Neural cell (in vitro differentiated cells): ENCODE results near the gene SACS. TPM values are rescaled to one million over a fixed set of nuclear protein-coding genes. Genes with fewer than 3 reads are reported as not detected.

Source experiments
- H2AFZ ChIP-seq: fragments of 200-600, 300-800 bp; sonication (generic), shearing (Covaris generic); 2 replicates; pipeline ENCODE4 v1.6.0; 2014; ENCODE audit warnings: low read depth, mild to moderate bottlenecking, antibody characterized with exemption, low read length, moderate library complexity
- H3F3A ChIP-seq: fragments of 200-600 bp; shearing (Covaris generic); 2 replicates; pipeline ENCODE4 v1.6.1; 2016; ENCODE audit warnings: mild to moderate bottlenecking, moderate library complexity, mixed read lengths, antibody characterized with exemption, low read length; ENCODE audit not compliant: insufficient read depth, poor library complexity, severe bottlenecking
- H3K27ac ChIP-seq: fragments of 200-600, 300-800 bp; sonication (generic), shearing (Covaris generic); 2 replicates; pipeline ENCODE4 v1.5.1; 2014; ENCODE audit warnings: mild to moderate bottlenecking, low read length, moderate library complexity
- H3K27me3 ChIP-seq: fragments of 300-800, 200-600 bp; sonication (generic), shearing (Covaris generic); 2 replicates; pipeline ENCODE4 v1.6.0; 2014; ENCODE audit warnings: mild to moderate bottlenecking, low read depth, low read length, moderate library complexity; ENCODE audit not compliant: insufficient read depth
- H3K36me3 ChIP-seq: fragments of 300-800, 200-600 bp; sonication (generic), shearing (Covaris generic); 2 replicates; pipeline ENCODE4 v1.5.1; 2014; ENCODE audit warnings: mild to moderate bottlenecking, antibody characterized with exemption, low read length, moderate library complexity; ENCODE audit not compliant: insufficient read depth
- H3K4me2 ChIP-seq: fragments of 300-800, 200-600 bp; sonication (generic), shearing (Covaris generic); 2 replicates; pipeline ENCODE4 v1.6.0; 2014; ENCODE audit warnings: mild to moderate bottlenecking, low read length
- H3K4me3 ChIP-seq: fragments of 300-800, 200-600 bp; sonication (generic), shearing (Covaris generic); 2 replicates; pipeline ENCODE4 v1.5.1; 2014; ENCODE audit warnings: mild to moderate bottlenecking, low read length, moderate library complexity
- H3K79me2 ChIP-seq: fragments of 200-600 bp; shearing (Covaris generic); replicated peaks from 2 replicates; pipeline ENCODE4 v1.6.0; 2014; ENCODE audit warnings: mild to moderate bottlenecking, low read length, moderate library complexity; ENCODE audit not compliant: insufficient read depth
- H3K9ac ChIP-seq: fragments of 300-800, 200-600 bp; sonication (generic), shearing (Covaris generic); 2 replicates; pipeline ENCODE4 v1.6.1; 2016; ENCODE audit warnings: mild to moderate bottlenecking, low read length, mixed read lengths
- H3K9me2 ChIP-seq: fragments of 200-600 bp; shearing (Covaris generic); 2 replicates; pipeline ENCODE4 v1.6.1; 2016; ENCODE audit warnings: mild to moderate bottlenecking, low read length, mixed read lengths; ENCODE audit not compliant: insufficient read depth
- H3K9me3 ChIP-seq: fragments of 200-600, 300-800 bp; sonication (generic), shearing (Covaris generic); 2 replicates; pipeline ENCODE4 v1.6.1; 2016; ENCODE audit warnings: mild to moderate bottlenecking, mixed run types, low read length, moderate library complexity, mixed read lengths
- H4K20me1 ChIP-seq: fragments of 200-600 bp; shearing (Covaris generic); 2 replicates; pipeline ENCODE4 v1.6.1; 2016; ENCODE audit warnings: mild to moderate bottlenecking, mixed run types; ENCODE audit not compliant: insufficient read depth
- EP300 ChIP-seq: fragments of 450-650 bp; conservative IDR thresholded peaks from 2 replicates; pipeline ENCODE4 v1.6.1; 2014; ENCODE audit warnings: antibody characterized with exemption, mild to moderate bottlenecking, moderate library complexity; ENCODE audit not compliant: poor library complexity, severe bottlenecking
- EZH2 ChIP-seq: fragments of 200-600, 300-800 bp; shearing (Covaris generic), sonication (generic); IDR thresholded peaks from 2 replicates; pipeline ENCODE4 v1.6.1; 2014; ENCODE audit warnings: antibody characterized with exemption, low read length, borderline replicate concordance, mild to moderate bottlenecking; ENCODE audit not compliant: insufficient read depth, poor library complexity, severe bottlenecking
- MXI1 ChIP-seq: fragments of 450-650 bp; conservative IDR thresholded peaks from 2 replicates; pipeline ENCODE4 v1.6.1; 2014; ENCODE audit warnings: antibody characterized with exemption, mild to moderate bottlenecking; ENCODE audit not compliant: poor library complexity, severe bottlenecking
- POLR2AphosphoS5 ChIP-seq: IDR thresholded peaks from 2 replicates; pipeline ENCODE4 v1.6.1; 2012
- RAD21 ChIP-seq: fragments of 450-650 bp; conservative IDR thresholded peaks from 2 replicates; pipeline ENCODE4 v1.6.1; 2014; ENCODE audit warnings: antibody characterized with exemption, mild to moderate bottlenecking, moderate library complexity
- SMC3 ChIP-seq: fragments of 450-650 bp; conservative IDR thresholded peaks from 2 replicates; pipeline ENCODE4 v1.6.1; 2014; ENCODE audit warnings: antibody characterized with exemption, mild to moderate bottlenecking, moderate library complexity; ENCODE audit not compliant: poor library complexity
- TAF1 ChIP-seq: IDR thresholded peaks from 2 replicates; pipeline ENCODE4 v1.6.1; 2012; ENCODE audit warnings: low read depth
- polyA plus RNA-seq: library from polyadenylated mRNA; depleted of rRNA; stranded (reverse); fragments of >200 nt; gene quantifications from 2 replicates; pipeline ENCODE4 v1.2.3, GENCODE V29; 2014
- TF ChIP-seq, protein P1 (sequence below): fragments of 450-650 bp; IDR thresholded peaks from 2 replicates; pipeline ENCODE4 v1.5.1; 2014; ENCODE audit warnings: antibody characterized with exemption, mild to moderate bottlenecking, moderate library complexity; ENCODE audit not compliant: poor library complexity, severe bottlenecking
- TF ChIP-seq, protein P2 (sequence below): IDR thresholded peaks from 2 replicates; pipeline ENCODE4 v1.6.1; 2012; ENCODE audit warnings: borderline replicate concordance

Gene SACS
- polyA plus RNA-seq, 1 donor from 2014 or later, result 24.1 TPM

DNA sequence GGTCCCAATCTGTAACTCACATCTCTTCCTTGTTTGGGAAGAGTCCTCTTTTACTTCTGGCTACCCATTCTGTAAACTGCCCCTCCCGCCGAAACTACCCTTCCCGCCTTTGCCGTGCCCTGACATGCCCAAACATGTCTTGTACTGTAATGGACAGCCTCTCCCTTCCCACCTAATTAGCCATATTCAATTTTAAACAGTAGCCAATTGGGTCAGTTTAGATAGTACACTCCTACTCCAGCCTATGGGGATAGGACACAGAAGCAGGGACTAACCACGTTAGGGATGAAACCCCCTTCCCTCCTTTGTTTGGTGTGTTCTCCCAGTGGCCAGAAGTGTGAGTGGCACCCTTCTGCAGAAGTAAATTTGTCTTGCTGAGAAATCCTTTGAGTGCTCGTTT, 34.2 kb downstream of the SACS start:
- Histone ChIP-seq H3K9me2 (no peaks in the 10 kb centered on the region), H2AFZ (no peak overlapping the region), H3K79me2 (peaks cover 39% of the 10 kb centered on the region), H3K4me3 (no peak overlapping the region), H3K36me3 (no peaks in the 10 kb centered on the region), H3F3A (no peaks in the 10 kb centered on the region), H3K9me3 (no peaks in the 10 kb centered on the region), H4K20me1 (no peaks in the 10 kb centered on the region), H3K27ac (no peak overlapping the region), H3K4me2 (no peak overlapping the region), H3K9ac (no peak overlapping the region), H3K27me3 (no peaks in the 10 kb centered on the region)
- TF ChIP-seq, protein P1, sequence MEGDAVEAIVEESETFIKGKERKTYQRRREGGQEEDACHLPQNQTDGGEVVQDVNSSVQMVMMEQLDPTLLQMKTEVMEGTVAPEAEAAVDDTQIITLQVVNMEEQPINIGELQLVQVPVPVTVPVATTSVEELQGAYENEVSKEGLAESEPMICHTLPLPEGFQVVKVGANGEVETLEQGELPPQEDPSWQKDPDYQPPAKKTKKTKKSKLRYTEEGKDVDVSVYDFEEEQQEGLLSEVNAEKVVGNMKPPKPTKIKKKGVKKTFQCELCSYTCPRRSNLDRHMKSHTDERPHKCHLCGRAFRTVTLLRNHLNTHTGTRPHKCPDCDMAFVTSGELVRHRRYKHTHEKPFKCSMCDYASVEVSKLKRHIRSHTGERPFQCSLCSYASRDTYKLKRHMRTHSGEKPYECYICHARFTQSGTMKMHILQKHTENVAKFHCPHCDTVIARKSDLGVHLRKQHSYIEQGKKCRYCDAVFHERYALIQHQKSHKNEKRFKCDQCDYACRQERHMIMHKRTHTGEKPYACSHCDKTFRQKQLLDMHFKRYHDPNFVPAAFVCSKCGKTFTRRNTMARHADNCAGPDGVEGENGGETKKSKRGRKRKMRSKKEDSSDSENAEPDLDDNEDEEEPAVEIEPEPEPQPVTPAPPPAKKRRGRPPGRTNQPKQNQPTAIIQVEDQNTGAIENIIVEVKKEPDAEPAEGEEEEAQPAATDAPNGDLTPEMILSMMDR, result no peak

- H2AFZ ChIP-seq, result no peak overlapping the region
- H3K36me3 ChIP-seq, result no peaks in the 10 kb centered on the region
- peaks cover 14% of the 10 kb centered on the region for H3K79me2 ChIP-seq
- H3K9me2 ChIP-seq, result no peaks in the 10 kb centered on the region
- no peaks in the 10 kb centered on the region for H3K9me3 ChIP-seq
- H3F3A ChIP-seq, result no peaks in the 10 kb centered on the region
- no peaks in the 10 kb centered on the region for H4K20me1 ChIP-seq
- no peak overlapping the region for H3K9ac ChIP-seq
- H3K27me3 ChIP-seq, result no peaks in the 10 kb centered on the region
- no peak overlapping the region for H3K4me3 ChIP-seq
- TF ChIP-seq RAD21 (no peak), SMC3 (no peak), POLR2AphosphoS5 (no peak), EP300 (no peak), TAF1 (no peak), MXI1 (no peak), EZH2 (no peak)
- TF ChIP-seq, protein P1, result no peak
- TF ChIP-seq, protein P2, sequence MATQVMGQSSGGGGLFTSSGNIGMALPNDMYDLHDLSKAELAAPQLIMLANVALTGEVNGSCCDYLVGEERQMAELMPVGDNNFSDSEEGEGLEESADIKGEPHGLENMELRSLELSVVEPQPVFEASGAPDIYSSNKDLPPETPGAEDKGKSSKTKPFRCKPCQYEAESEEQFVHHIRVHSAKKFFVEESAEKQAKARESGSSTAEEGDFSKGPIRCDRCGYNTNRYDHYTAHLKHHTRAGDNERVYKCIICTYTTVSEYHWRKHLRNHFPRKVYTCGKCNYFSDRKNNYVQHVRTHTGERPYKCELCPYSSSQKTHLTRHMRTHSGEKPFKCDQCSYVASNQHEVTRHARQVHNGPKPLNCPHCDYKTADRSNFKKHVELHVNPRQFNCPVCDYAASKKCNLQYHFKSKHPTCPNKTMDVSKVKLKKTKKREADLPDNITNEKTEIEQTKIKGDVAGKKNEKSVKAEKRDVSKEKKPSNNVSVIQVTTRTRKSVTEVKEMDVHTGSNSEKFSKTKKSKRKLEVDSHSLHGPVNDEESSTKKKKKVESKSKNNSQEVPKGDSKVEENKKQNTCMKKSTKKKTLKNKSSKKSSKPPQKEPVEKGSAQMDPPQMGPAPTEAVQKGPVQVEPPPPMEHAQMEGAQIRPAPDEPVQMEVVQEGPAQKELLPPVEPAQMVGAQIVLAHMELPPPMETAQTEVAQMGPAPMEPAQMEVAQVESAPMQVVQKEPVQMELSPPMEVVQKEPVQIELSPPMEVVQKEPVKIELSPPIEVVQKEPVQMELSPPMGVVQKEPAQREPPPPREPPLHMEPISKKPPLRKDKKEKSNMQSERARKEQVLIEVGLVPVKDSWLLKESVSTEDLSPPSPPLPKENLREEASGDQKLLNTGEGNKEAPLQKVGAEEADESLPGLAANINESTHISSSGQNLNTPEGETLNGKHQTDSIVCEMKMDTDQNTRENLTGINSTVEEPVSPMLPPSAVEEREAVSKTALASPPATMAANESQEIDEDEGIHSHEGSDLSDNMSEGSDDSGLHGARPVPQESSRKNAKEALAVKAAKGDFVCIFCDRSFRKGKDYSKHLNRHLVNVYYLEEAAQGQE, result no peak
- H3K4me2 ChIP-seq, result no peak overlapping the region
- no peak overlapping the region for H3K27ac ChIP-seq
Measured at GRCh38 chr13:23394821-23395220, 38.7 kb downstream of the SACS start.
